GM23338 (cell line): Measurements from ENCODE around the gene UCK1.

Experiments used
- CTCF ChIP-seq, 2 experiments: fragments of 200-600 bp in 1 of 2; sonication (generic) in 1 of 2; conservative IDR thresholded peaks; 2 replicates each; pipeline versions ENCODE4 v1.5.1 to v1.6.1; 2016 to 2017; ENCODE audit warnings: antibody characterized with exemption in 2 of 2, low read depth in 2 of 2, mild to moderate bottlenecking in 2 of 2, moderate library complexity in 1 of 2
- EZH2 ChIP-seq: fragments of 200-600 bp; sonication (generic); IDR thresholded peaks from one replicate; pipeline ENCODE4 v1.8.0; 2017; ENCODE audit warnings: antibody characterized with exemption, mild to moderate bottlenecking, low read depth; ENCODE audit not compliant: unreplicated experiment
- EZH2phosphoT487 ChIP-seq: fragments of 200-600 bp; sonication (generic); IDR thresholded peaks from one replicate; pipeline ENCODE4 v1.8.1; 2018; ENCODE audit warnings: antibody characterized with exemption; ENCODE audit not compliant: unreplicated experiment
- JUNB ChIP-seq: IDR thresholded peaks from one replicate; pipeline ENCODE4 v1.6.1; 2016; ENCODE audit warnings: antibody characterized with exemption; ENCODE audit not compliant: unreplicated experiment
- POLR2AphosphoS5 ChIP-seq: IDR thresholded peaks from 2 replicates; pipeline ENCODE4 v1.6.1; 2016; ENCODE audit warnings: antibody characterized with exemption, low read depth
- REST ChIP-seq: IDR thresholded peaks from one replicate; pipeline ENCODE4 v1.6.1; 2018; ENCODE audit warnings: antibody characterized with exemption; ENCODE audit not compliant: unreplicated experiment
- TF ChIP-seq, protein P1 (sequence below): IDR thresholded peaks from 2 replicates; pipeline ENCODE4 v1.6.1; 2016; ENCODE audit warnings: antibody characterized with exemption

DNA sequence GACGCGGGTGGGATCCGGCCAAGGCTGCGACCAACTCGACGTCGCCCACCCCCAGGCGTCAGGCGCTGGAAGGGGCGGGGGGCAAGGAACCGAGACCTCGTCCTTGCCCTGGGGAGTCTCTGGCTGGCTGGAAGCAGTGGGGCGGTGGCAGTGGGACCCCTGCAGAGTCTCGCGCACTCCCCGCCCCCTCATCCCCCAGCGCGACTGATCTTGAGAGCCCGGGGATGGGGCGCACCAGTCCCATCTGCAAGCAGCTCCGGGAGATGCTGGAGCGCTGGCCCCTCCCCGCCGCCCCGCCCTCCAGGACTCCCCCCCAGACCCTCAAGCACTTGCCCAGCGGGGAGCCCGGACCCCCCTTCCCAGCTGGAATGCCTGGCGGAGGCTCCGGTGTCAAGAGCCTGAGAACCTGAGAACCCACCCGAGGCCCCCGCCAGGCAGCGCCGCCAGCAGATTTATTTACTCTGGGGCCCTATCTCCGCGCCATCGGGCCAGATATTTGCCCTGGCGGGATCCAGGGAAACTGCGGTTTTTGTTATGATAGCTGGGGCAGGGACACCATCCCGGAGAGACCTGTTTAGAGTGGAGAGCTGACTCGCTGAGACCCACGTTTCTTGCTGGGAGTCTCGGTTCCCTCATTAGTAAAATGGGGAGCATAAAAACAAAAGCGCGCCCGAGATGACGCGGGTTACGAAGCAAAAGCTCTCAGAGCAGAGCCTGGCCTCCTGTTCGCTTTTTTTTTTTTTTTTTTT, 15.4 kb upstream of the UCK1 start:
- TF ChIP-seq CTCF (conservative IDR thresholded peaks at IDR 0.05; ENCODE audit: low read depth in 2 of 2) (peak in 1 of 2 experiments; percentile 30; a peak in 2 of 4 replicates), JUNB (no peak), POLR2AphosphoS5 (no peak), EZH2 (peak; percentile 25), REST (no peak), EZH2phosphoT487 (no peak)
- TF ChIP-seq, protein P1, sequence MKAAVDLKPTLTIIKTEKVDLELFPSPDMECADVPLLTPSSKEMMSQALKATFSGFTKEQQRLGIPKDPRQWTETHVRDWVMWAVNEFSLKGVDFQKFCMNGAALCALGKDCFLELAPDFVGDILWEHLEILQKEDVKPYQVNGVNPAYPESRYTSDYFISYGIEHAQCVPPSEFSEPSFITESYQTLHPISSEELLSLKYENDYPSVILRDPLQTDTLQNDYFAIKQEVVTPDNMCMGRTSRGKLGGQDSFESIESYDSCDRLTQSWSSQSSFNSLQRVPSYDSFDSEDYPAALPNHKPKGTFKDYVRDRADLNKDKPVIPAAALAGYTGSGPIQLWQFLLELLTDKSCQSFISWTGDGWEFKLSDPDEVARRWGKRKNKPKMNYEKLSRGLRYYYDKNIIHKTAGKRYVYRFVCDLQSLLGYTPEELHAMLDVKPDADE = no peak
